ENCODE results near the gene CD44. TPM values are rescaled to one million over a fixed set of nuclear protein-coding genes. Genes with fewer than 3 reads are reported as not detected.

CD44 gene
- total and polyA plus RNA-seq, 10 of the 15 experiments (the other 5 are each of a cell fraction or from before 2014, with no cell fraction given), result 57.1 to 293 (median 120) TPM

- POLR2A ChIA-PET, result no interaction called here
- Histone ChIP-seq H3K9me3 (replicated peaks; ENCODE audit: control insufficient read depth, insufficient read depth, low read length) (no peaks in the 10 kb centered on the region; the same call in 2 of the 3 replicates), H3K4me3 (no peak overlapping the region), H3K9ac (ENCODE audit: control insufficient read depth, insufficient read depth, low read length) (no peak overlapping the region), H3K79me2 (ENCODE audit: control insufficient read depth, insufficient read depth, low read length) (no peaks in the 10 kb centered on the region), H2AFZ (ENCODE audit: control insufficient read depth, low read depth, low read length) (no peak overlapping the region), H3K27me3 (replicated peaks in 1 of 2; ENCODE audit: control insufficient read depth in 2 of 2, insufficient read depth in 2 of 2, low read length in 1 of 2) (no peaks in the 10 kb centered on the region), H3K27ac (ENCODE audit: control insufficient read depth, insufficient read depth) (no peak overlapping the region), H4K20me1 (ENCODE audit: control insufficient read depth, insufficient read depth) (no peaks in the 10 kb centered on the region), H3K4me1 (ENCODE audit: control insufficient read depth, insufficient read depth, low read length) (peaks cover 11% of the 10 kb centered on the region), H3K4me2 (ENCODE audit: control insufficient read depth, insufficient read depth) (no peak overlapping the region), H3K36me3 (ENCODE audit: control insufficient read depth in 2 of 2, insufficient read depth in 2 of 2, low read length in 1 of 2) (no peaks in the 10 kb centered on the region)
- in situ Hi-C loops (cut with MboI) (no loop called here), intact Hi-C loops (cut with micrococcal nuclease; ENCODE audit: unreplicated experiment) (no loop called here)
- ATAC-seq (no peak), DNase-seq (ENCODE audit: low read depth, low spot score) (no peak), FAIRE-seq (no peak)
- 71% methylated on average over 2 of the region's 2 CpGs for WGBS (ENCODE audit: insufficient coverage, insufficient replicate concordance, low lambda C conversion rate, missing lambda C conversion rate)
- RAD21 ChIA-PET (ENCODE audit: unreplicated experiment), result interaction anchor here (0.6 to 1.2 kb wide), 3 partner anchors 11 to 339 kb away, joined by 3 to 4 read pairs (median 3); no protein-coding TSS in a partner anchor
- SMC1A ChIA-PET (ENCODE audit: uncharacterized antibody, unreplicated experiment), result interaction anchor here (0.6 to 0.9 kb wide), 3 partner anchors 9 to 42 kb away, joined by 3 to 5 read pairs (median 3); no protein-coding TSS in a partner anchor
- CTCF ChIA-PET, result interaction anchor here (0.6 to 2.0 kb wide), 8 partner anchors 17 to 399 kb away, joined by 3 to 5 read pairs (median 4); no protein-coding TSS in a partner anchor
- BruUV-seq (replicated peaks), result no TSS peak
- no peak for TF ChIP-seq SIX5 (IDR thresholded peaks at IDR 0.05; ENCODE audit: low read depth, low read length, severe bottlenecking)
- no peak for TF ChIP-seq ZNF274 (IDR thresholded peaks at IDR 0.05; ENCODE audit: insufficient read depth, insufficient read length)
- no peak for TF ChIP-seq CHD4 (IDR thresholded peaks at IDR 0.05)
- TF ChIP-seq TBL1XR1 (IDR thresholded peaks at IDR 0.05; ENCODE audit: low read depth, low read length), result no peak
- no peak for TF ChIP-seq ZSCAN29 (IDR thresholded peaks at IDR 0.05)
- TF ChIP-seq MEF2A (IDR thresholded peaks at IDR 0.05; ENCODE audit: insufficient read depth, low read depth, low read length), result no peak
- TF ChIP-seq SUZ12 (IDR thresholded peaks at IDR 0.05; ENCODE audit: unreplicated experiment), result no peak
- TF ChIP-seq ESRRA (IDR thresholded peaks at IDR 0.05; ENCODE audit: low read length), result no peak
- no peak for TF ChIP-seq WRNIP1 (IDR thresholded peaks at IDR 0.05; ENCODE audit: borderline replicate concordance, low read depth, low read length)
- TF ChIP-seq BMI1 (IDR thresholded peaks at IDR 0.05; ENCODE audit: borderline replicate concordance), result no peak
- TF ChIP-seq IRF4 (IDR thresholded peaks at IDR 0.05; ENCODE audit: low read depth, low read length), result no peak
- no peak for TF ChIP-seq LARP7 (IDR thresholded peaks at IDR 0.05)
- TF ChIP-seq TCF7 (IDR thresholded peaks at IDR 0.05; ENCODE audit: borderline replicate concordance), result no peak
- no peak for TF ChIP-seq USF2 (IDR thresholded peaks at IDR 0.05; ENCODE audit: borderline replicate concordance, low read depth, low read length)
- no peak for TF ChIP-seq SKIL (IDR thresholded peaks at IDR 0.05; ENCODE audit: low read depth, poor library complexity, severe bottlenecking)
- TF ChIP-seq PBX3 (IDR thresholded peaks at IDR 0.05; ENCODE audit: insufficient replicate concordance, low read depth, low read length), result no peak
- TF ChIP-seq REST (IDR thresholded peaks at IDR 0.05; ENCODE audit: low read depth, low read length), result no peak
- TF ChIP-seq ETV6 (conservative IDR thresholded peaks at IDR 0.05 in 1 of 2, IDR thresholded peaks at IDR 0.05 in 1 of 2; ENCODE audit: borderline replicate concordance in 1 of 2, low read depth in 1 of 2), result no peak
Observed at GRCh38 chr11:35267504-35267903, 128.5 kb downstream of the CD44 start.

All from GM12878 (cell line).